ENCODE results near the gene ROPN1. TPM values are rescaled to one million over a fixed set of nuclear protein-coding genes. Genes with fewer than 3 reads are reported as not detected.

Gene ROPN1
- total and polyA plus RNA-seq, 2 of the 13 experiments (the other 11 are each of a cell fraction or from before 2014, with no cell fraction given): not detected

- TF ChIP-seq KAT7 (CRISPR knock-in tag; IDR thresholded peaks at IDR 0.05; ENCODE audit: borderline replicate concordance) (0 out of 2 replicates have a peak, but pooled peaks have one; percentile 49), SIN3A (IDR thresholded peaks at IDR 0.05; ENCODE audit: borderline replicate concordance, low read depth, low read length) (peak; percentile 68; the same call in 1 of the 2 replicates), PHF8 (CRISPR knock-in tag; IDR thresholded peaks at IDR 0.05) (peak; percentile 72), ZNF124 (CRISPR knock-in tag; IDR thresholded peaks at IDR 0.05) (0 out of 2 replicates have a peak, but pooled peaks have one; percentile 50), ZNF660 (CRISPR knock-in tag; IDR thresholded peaks at IDR 0.05; ENCODE audit: borderline replicate concordance, low read depth) (no peak), MTERF4 (CRISPR knock-in tag; IDR thresholded peaks at IDR 0.05) (no peak; the same call in 1 of the 2 replicates)
These were observed 31.0 kb downstream of the ROPN1 start, which contains the start of gene CCDC14 (continued) for GRCh38 chr3:123960781-123961507.

DNA sequence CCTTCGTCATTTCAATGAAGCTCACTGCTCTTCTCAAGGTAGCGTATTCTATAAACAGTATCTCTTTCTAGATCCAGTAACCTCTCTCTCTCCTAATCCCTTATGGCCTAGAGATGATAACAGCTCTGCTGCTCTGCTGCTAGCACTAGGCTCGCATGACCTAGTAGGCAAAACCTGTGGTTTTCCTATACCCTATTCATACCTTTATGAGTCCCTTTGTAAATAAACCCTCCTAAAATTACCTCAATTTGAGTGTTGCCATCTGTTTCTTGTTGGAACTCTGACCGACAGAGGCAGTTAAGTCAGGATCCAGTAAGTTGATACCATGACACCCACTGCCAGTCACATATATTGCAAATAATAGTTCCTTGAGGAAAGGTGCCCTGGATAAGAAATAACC, 38.2 kb downstream of the ROPN1 start:
- no TSS peak for BruUV-seq (replicated peaks)
- ChIA-PET CTCF (ENCODE audit: low intra/inter-chr PET ratio, low total read pairs) (no interaction called here), POLR2A (no interaction called here)
- ATAC-seq (no peak), FAIRE-seq (no peak), DNase-seq (ENCODE audit: low spot score) (no peak)
- H3K36me3 ChIP-seq (replicated peaks in 1 of 2; ENCODE audit: control insufficient read depth in 1 of 2, insufficient read depth in 2 of 2, low read length in 2 of 2): peaks cover 2 to 32% of the 10 kb centered on the region in 2 experiments; a peak in 3 of 5 replicates
- 98% methylated on average over 4 of the region's 4 CpGs for WGBS (ENCODE audit: low lambda C conversion rate)
- no peak overlapping the region for H3K9ac ChIP-seq (ENCODE audit: insufficient read depth, low read depth, low read length)
- H3K27me3 ChIP-seq (ENCODE audit: control insufficient read depth in 1 of 2, insufficient read depth in 2 of 2, low read length in 2 of 2): no peaks in the 10 kb centered on the region
- no peak overlapping the region for H3K27ac ChIP-seq (ENCODE audit: extremely low read length, insufficient read depth, low read length)
- in situ Hi-C loops (cut with HindIII; ENCODE audit: extremely low pct_ligation_motif_present, low pct_unique_long_range_greater_than_20kb): no loop called here
- TF ChIP-seq, protein P1, sequence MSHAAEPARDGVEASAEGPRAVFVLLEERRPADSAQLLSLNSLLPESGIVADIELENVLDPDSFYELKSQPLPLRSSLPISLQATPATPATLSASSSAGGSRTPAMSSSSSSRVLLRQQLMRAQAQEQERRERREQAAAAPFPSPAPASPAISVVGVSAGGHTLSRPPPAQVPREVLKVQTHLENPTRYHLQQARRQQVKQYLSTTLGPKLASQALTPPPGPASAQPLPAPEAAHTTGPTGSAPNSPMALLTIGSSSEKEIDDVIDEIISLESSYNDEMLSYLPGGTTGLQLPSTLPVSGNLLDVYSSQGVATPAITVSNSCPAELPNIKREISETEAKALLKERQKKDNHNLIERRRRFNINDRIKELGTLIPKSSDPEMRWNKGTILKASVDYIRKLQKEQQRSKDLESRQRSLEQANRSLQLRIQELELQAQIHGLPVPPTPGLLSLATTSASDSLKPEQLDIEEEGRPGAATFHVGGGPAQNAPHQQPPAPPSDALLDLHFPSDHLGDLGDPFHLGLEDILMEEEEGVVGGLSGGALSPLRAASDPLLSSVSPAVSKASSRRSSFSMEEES (CRISPR knock-in tag; IDR thresholded peaks at IDR 0.05): no peak
- TF ChIP-seq PAF1 (CRISPR knock-in tag; IDR thresholded peaks at IDR 0.05) (no peak), GZF1 (CRISPR knock-in tag; IDR thresholded peaks at IDR 0.05) (no peak), HDAC2 (CRISPR knock-in tag; IDR thresholded peaks at IDR 0.05) (no peak), SMC3 (IDR thresholded peaks at IDR 0.05; ENCODE audit: low read length) (no peak), ZFP37 (CRISPR knock-in tag; IDR thresholded peaks at IDR 0.05; ENCODE audit: borderline replicate concordance) (no peak), ZNF747 (CRISPR knock-in tag; IDR thresholded peaks at IDR 0.05; ENCODE audit: borderline replicate concordance) (no peak)
- intact Hi-C loops (cut with micrococcal nuclease; ENCODE audit: unreplicated experiment): no loop called here
- no peak overlapping the region for H3K4me3 ChIP-seq (replicated peaks in 1 of 3; ENCODE audit: insufficient read depth in 1 of 3, low read depth in 2 of 3, low read length in 3 of 3)
- no peak overlapping the region for H2AFZ ChIP-seq (ENCODE audit: low read length)
- H3K9me3 ChIP-seq (ENCODE audit: low read length): no peaks in the 10 kb centered on the region
- peaks cover 9% of the 10 kb centered on the region for H3K4me1 ChIP-seq (ENCODE audit: insufficient read depth, low read length)
- H4K20me1 ChIP-seq (ENCODE audit: insufficient read depth, low read length): no peaks in the 10 kb centered on the region
- peaks cover 1% of the 10 kb centered on the region for H3K79me2 ChIP-seq (ENCODE audit: insufficient read depth, low read length)
- H3K4me2 ChIP-seq (ENCODE audit: low read depth, low read length): no peak overlapping the region

Data from HepG2 (cell line).